Eye (tissue), 1 donor: ENCODE data around the gene CUX1.
"Not testable (repeated sequence)": the region's sequence is repeated elsewhere in the genome, so short reads cannot be mapped to it uniquely, and the experiment has no call there.

ENCODE experiments used
- DNase-seq: peaks from one replicate; pipeline ENCODE4 v3.0.0-alpha.2; 2015

Gene CUX1

GRCh38 chr7:101803203-101804087, 14.0 kb upstream of the CUX1 start:
- no peak for DNase-seq

GRCh38 chr7:101804088-101804963, 13.1 kb upstream of the CUX1 start:
- peak; percentile 43 for DNase-seq

GRCh38 chr7:101804967-101805366, 12.5 kb upstream of the CUX1 start:
- DNase-seq = no peak

GRCh38 chr7:101812595-101812994, 4.8 kb upstream of the CUX1 start:
- DNase-seq = no peak

GRCh38 chr7:101813402-101814019, 3.9 kb upstream of the CUX1 start:
- DNase-seq = peak; percentile 44

GRCh38 chr7:101814081-101814990, 3.1 kb upstream of the CUX1 start:
- DNase-seq = peak; percentile 84

GRCh38 chr7:101814991-101815825, 2.2 kb upstream of the CUX1 start:
- peak; percentile 76 for DNase-seq

- peak; percentile 94 for DNase-seq
These were observed 1.4 kb upstream of the CUX1 start for GRCh38 chr7:101815826-101816594.

- peak; percentile 62 for DNase-seq
These were observed 593 bp upstream of the CUX1 start for GRCh38 chr7:101816595-101817470.

GRCh38 chr7:101818287-101819071, 1.1 kb downstream of the CUX1 start:
- peak; percentile 24 for DNase-seq

GRCh38 chr7:101819183-101819582, 1.8 kb downstream of the CUX1 start:
- DNase-seq = no peak

GRCh38 chr7:101819913-101820522, 2.6 kb downstream of the CUX1 start:
- no peak for DNase-seq

- peak; percentile 46 for DNase-seq
These were observed 3.3 kb downstream of the CUX1 start for GRCh38 chr7:101820703-101821102.

GRCh38 chr7:101822632-101823031, 5.2 kb downstream of the CUX1 start:
- not testable (repeated sequence) for DNase-seq

GRCh38 chr7:101823096-101823495, 5.7 kb downstream of the CUX1 start:
- peak; percentile 44 for DNase-seq

- DNase-seq = no peak
These were observed 6.2 kb downstream of the CUX1 start for GRCh38 chr7:101823596-101823995.

- DNase-seq = no peak
These were observed 7.0 kb downstream of the CUX1 start for GRCh38 chr7:101824440-101824839.
